Kidney (tissue), 14 donors: ENCODE results near the gene EML6. TPM values are rescaled to one million over a fixed set of nuclear protein-coding genes. Genes with fewer than 3 reads are reported as not detected.

Experiments used
- DNase-seq, 5 donors: peaks; one replicate each; pipeline ENCODE4 v3.0.0-alpha.2; 2013 to 2020
- FAIRE-seq: peaks from 2 replicates; lab custom pipeline; 2012; peaks lifted over from hg19 to GRCh38; lab: Jason Lieb, UNC
- H3K27ac ChIP-seq, 2 donors: one replicate each; pipeline ENCODE4 v1.7.0; 2013; ENCODE audit warnings: low read depth in 2 of 2, low read length in 2 of 2, inconsistent platforms in 1 of 2
- H3K27me3 ChIP-seq: one replicate; pipeline ENCODE4 v1.7.1; 2013; ENCODE audit warnings: low read length, inconsistent platforms; ENCODE audit not compliant: control insufficient read depth, insufficient read depth
- H3K36me3 ChIP-seq, 3 donors: one replicate each; pipeline versions ENCODE4 v1.7.0 to v1.7.1; 2013; ENCODE audit warnings: low read length in 3 of 3, control low read depth in 1 of 3, inconsistent platforms in 1 of 3; ENCODE audit not compliant: insufficient read depth in 3 of 3, control insufficient read depth in 2 of 3
- H3K4me1 ChIP-seq, 3 donors: one replicate each; pipeline versions ENCODE4 v1.7.0 to v1.7.1; 2013; ENCODE audit warnings: low read length in 3 of 3, inconsistent platforms in 1 of 3, low read depth in 1 of 3; ENCODE audit not compliant: control insufficient read depth in 2 of 3, insufficient read depth in 2 of 3
- H3K4me3 ChIP-seq, 3 donors: one replicate each; pipeline versions ENCODE4 v1.7.0 to v1.8.1; 2013; ENCODE audit warnings: low read length in 3 of 3, control low read depth in 1 of 3, inconsistent platforms in 1 of 3
- H3K9ac ChIP-seq, 3 donors: one replicate each; pipeline versions ENCODE4 v1.7.0 to v1.7.1; 2013; ENCODE audit warnings: low read length in 3 of 3, control low read depth in 1 of 3, inconsistent platforms in 1 of 3
- H3K9me3 ChIP-seq, 3 donors: one replicate each; pipeline versions ENCODE4 v1.7.0 to v1.7.1; 2013; ENCODE audit warnings: low read length in 3 of 3, control low read depth in 1 of 3, inconsistent platforms in 1 of 3; ENCODE audit not compliant: control insufficient read depth in 2 of 3, insufficient read depth in 1 of 3
- intact Hi-C: fragments of 100-400 bp; cut with DNase I; formaldehyde crosslinking; loops from one replicate; pipeline ENCODE4 v1.11.1; 2022
- polyA plus RNA-seq: library from polyadenylated mRNA; stranded (reverse); fragments of 350-450 nt; fragmentation: Illumina TruSeq; extraction: RNeasy Lipid Tissue Mini Kit (QIAGEN cat#74804); gene quantifications from one replicate; pipeline ENCODE4 v1.2.3, GENCODE V29; 2014; ENCODE audit warnings: low read depth, low replicate concordance; ENCODE audit not compliant: insufficient read depth
- total RNA-seq: library from RNA; stranded (reverse); fragmentation: NEBNext Ultra II Directional; extraction: Animal tissue kit (Norgen Biotek cat#: 25700); gene quantifications from one replicate; pipeline ENCODE4 v1.2.1, GENCODE V29; 2021
- TF ChIP-seq, protein P1 (sequence below): IDR thresholded peaks from 3 replicates; pipeline ENCODE4 v1.5.1; 2012; ENCODE audit warnings: mild to moderate bottlenecking, moderate library complexity, borderline replicate concordance; ENCODE audit not compliant: insufficient read depth; ENCODE audit errors: extremely low read depth
- donor health status: control.
- donor health status: control.
- donor health status: control.
- donor health status: control.
- donor health status: control.
- donor health status: DM: yes; HTN: yes; CAD: no.
- donor health status: Normal renal cell carcinoma (clear cell type).

The EML6 gene
- total and polyA plus RNA-seq, 2 donors from 2014 or later = 1.7 to 3.1 TPM

DNA sequence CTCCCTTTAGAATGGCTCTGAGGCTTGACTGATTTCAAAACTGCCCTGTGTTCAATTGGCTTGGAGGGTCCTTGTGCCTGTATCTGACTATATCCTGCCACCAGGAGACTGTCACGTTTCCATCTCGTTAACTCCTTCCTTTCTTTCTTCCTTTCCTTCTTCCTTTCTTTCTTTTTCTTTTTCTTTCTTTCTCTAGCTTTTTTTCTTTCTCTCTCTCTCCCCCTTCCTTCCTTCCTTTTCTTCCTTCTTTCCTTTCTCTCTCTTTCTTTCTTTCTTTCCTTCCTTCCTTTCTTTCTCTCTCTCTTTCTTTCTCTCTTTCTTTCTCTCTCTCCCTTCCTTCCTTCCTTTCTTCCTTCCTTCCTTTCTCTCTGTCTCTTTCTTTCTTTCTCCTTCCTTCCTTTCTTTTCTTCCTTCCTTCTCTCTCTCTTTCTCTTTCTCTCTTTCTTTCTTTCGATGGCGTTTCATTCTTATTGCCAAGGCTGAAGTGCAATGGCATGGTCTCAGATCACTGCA lies 38.1 kb upstream of the EML6 start:
- Histone ChIP-seq H3K9me3 (no peaks in the 10 kb centered on the region), H3K4me3 (no peak overlapping the region), H3K4me1 (peaks cover 0 to 4% (median 0%) of the 10 kb centered on the region in 3 donors), H3K27me3 (no peaks in the 10 kb centered on the region), H3K9ac (no peak overlapping the region), H3K36me3 (no peaks in the 10 kb centered on the region), H3K27ac (no peak overlapping the region)
- intact Hi-C loops = no loop called here
- FAIRE-seq (no peak), DNase-seq (no peak)
- TF ChIP-seq, protein P1, sequence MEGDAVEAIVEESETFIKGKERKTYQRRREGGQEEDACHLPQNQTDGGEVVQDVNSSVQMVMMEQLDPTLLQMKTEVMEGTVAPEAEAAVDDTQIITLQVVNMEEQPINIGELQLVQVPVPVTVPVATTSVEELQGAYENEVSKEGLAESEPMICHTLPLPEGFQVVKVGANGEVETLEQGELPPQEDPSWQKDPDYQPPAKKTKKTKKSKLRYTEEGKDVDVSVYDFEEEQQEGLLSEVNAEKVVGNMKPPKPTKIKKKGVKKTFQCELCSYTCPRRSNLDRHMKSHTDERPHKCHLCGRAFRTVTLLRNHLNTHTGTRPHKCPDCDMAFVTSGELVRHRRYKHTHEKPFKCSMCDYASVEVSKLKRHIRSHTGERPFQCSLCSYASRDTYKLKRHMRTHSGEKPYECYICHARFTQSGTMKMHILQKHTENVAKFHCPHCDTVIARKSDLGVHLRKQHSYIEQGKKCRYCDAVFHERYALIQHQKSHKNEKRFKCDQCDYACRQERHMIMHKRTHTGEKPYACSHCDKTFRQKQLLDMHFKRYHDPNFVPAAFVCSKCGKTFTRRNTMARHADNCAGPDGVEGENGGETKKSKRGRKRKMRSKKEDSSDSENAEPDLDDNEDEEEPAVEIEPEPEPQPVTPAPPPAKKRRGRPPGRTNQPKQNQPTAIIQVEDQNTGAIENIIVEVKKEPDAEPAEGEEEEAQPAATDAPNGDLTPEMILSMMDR = no peak

DNA sequence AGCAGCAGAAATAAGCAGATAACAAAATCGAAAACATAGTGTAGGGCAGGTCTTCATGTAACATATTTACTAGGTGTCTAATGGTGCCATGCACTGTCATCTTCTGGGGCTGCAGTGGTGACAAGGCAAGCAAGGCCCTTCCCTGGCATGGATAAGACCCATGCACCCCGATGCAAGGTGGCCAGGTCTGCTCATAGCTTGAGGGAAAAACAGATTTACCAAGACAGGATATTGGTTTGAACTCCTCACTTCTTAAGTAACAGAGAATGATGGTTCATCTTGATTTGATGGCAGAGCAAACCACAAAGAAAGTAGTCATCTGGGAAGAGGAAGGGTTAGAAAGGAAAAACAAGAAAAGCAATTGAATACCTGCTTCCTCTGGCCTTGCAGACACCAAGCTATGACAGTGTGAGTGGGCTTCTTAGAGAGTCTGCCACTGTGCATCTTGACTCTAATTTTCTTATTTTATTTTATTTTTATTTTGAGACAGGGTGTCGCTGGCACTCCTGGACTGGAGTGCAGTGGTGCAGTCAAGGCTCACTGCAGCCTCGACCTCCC lies 35.8 kb upstream of the EML6 start:
- Histone ChIP-seq H3K27ac (no peak overlapping the region), H3K9ac (no peak overlapping the region), H3K9me3 (no peaks in the 10 kb centered on the region), H3K4me3 (no peak overlapping the region), H3K4me1 (no peaks in the 10 kb centered on the region), H3K27me3 (no peaks in the 10 kb centered on the region), H3K36me3 (no peaks in the 10 kb centered on the region)
- FAIRE-seq = no peak
- no peak for DNase-seq
- intact Hi-C loops = no loop called here
- TF ChIP-seq, protein P1 = no peak

- no peak overlapping the region for H3K27ac ChIP-seq
- FAIRE-seq = no peak
Measured at GRCh38 chr2:54691445-54692135, 31.9 kb upstream of the EML6 start.

More at GRCh38 chr2:54691445-54692135, 31.9 kb upstream of the EML6 start:
- Histone ChIP-seq H3K4me3 (no peak overlapping the region), H3K27me3 (no peaks in the 10 kb centered on the region), H3K36me3 (no peaks in the 10 kb centered on the region), H3K4me1 (no peaks in the 10 kb centered on the region), H3K9me3 (no peaks in the 10 kb centered on the region), H3K9ac (no peak overlapping the region)
- TF ChIP-seq, protein P1 = no peak
- no peak for DNase-seq
- intact Hi-C loops = no loop called here
